OCI-LY7 (cell line): ENCODE data around the gene DLGAP3. TPM values are rescaled to one million over a fixed set of nuclear protein-coding genes. Genes with fewer than 3 reads are reported as not detected.

Source experiments
- BruUV-seq: library from RNA; stranded (reverse); fragments of 400-500 nt; replicated peaks from 2 replicates; lab custom pipeline; 2021; lab: Mats Ljungman, UMichigan
- CTCF ChIA-PET: fragments of 300-600 bp; sonication (Branson Sonifier 250); formaldehyde crosslinking; loops from one replicate; lab custom pipeline; 2022; ENCODE audit warnings: antibody characterized with exemption; ENCODE audit not compliant: unreplicated experiment; lab: Charles Lee
- POLR2A ChIA-PET: fragments of 300-600 bp; sonication (Branson Sonifier 250); formaldehyde crosslinking; loops from one replicate; lab custom pipeline; 2022; ENCODE audit warnings: antibody characterized with exemption; lab: Charles Lee
- DNase-seq: peaks from one replicate; pipeline ENCODE4 v3.0.0-alpha.2; 2015; ENCODE audit warnings: low spot score
- H2AFZ ChIP-seq: fragments of 200-600 bp; sonication (generic), shearing (Covaris generic); 2 replicates; pipeline ENCODE4 v1.6.1; 2014; ENCODE audit warnings: mild to moderate bottlenecking, antibody characterized with exemption, low read length, moderate library complexity
- H3K27ac ChIP-seq: fragments of 200-600 bp; sonication (generic); 2 replicates; pipeline ENCODE4 v1.5.1; 2014; ENCODE audit warnings: mixed run types, low read depth, mild to moderate bottlenecking, moderate library complexity, low read length, inconsistent platforms; ENCODE audit not compliant: poor library complexity, severe bottlenecking
- H3K36me3 ChIP-seq: fragments of 200-600 bp; sonication (generic); 2 replicates; pipeline ENCODE4 v1.6.1; 2014; ENCODE audit warnings: mild to moderate bottlenecking, antibody characterized with exemption, low read length, moderate library complexity, mixed read lengths; ENCODE audit not compliant: insufficient read depth
- H3K4me1 ChIP-seq: fragments of 200-600 bp; sonication (generic); 2 replicates; pipeline ENCODE4 v1.5.1; 2014; ENCODE audit warnings: mild to moderate bottlenecking, low read length; ENCODE audit not compliant: insufficient read depth, poor library complexity, severe bottlenecking
- H3K4me2 ChIP-seq: fragments of 200-600 bp; sonication (generic); 2 replicates; pipeline ENCODE4 v1.6.1; 2014; ENCODE audit warnings: mild to moderate bottlenecking, low read length
- H3K4me3 ChIP-seq: fragments of 200-600 bp; sonication (generic); 2 replicates; pipeline ENCODE4 v1.5.1; 2014; ENCODE audit warnings: mild to moderate bottlenecking, low read depth, low read length; ENCODE audit not compliant: poor library complexity, severe bottlenecking
- H3K79me2 ChIP-seq: fragments of 200-600 bp; sonication (generic); 2 replicates; pipeline ENCODE4 v1.6.1; 2016; ENCODE audit warnings: low read depth, mild to moderate bottlenecking, low read length, moderate library complexity, mixed read lengths; ENCODE audit not compliant: insufficient read depth
- H3K9me2 ChIP-seq: fragments of 200-600 bp; sonication (generic); 2 replicates; pipeline ENCODE4 v1.6.1; 2016; ENCODE audit warnings: mild to moderate bottlenecking, low read length, mixed read lengths; ENCODE audit not compliant: insufficient read depth
- H3K9me3 ChIP-seq: fragments of 200-600 bp; sonication (generic); 2 replicates; pipeline ENCODE4 v1.6.1; 2014; ENCODE audit warnings: mild to moderate bottlenecking, mixed run types, low read length, mixed read lengths
- H4K20me1 ChIP-seq: fragments of 200-600 bp; sonication (generic); 2 replicates; pipeline ENCODE4 v1.6.1; 2014; ENCODE audit warnings: mild to moderate bottlenecking, antibody characterized with exemption, low read length, moderate library complexity, mixed read lengths; ENCODE audit not compliant: insufficient read depth
- EZH2phosphoT487 ChIP-seq: fragments of 200-600 bp; sonication (generic); IDR thresholded peaks from 2 replicates; pipeline ENCODE4 v1.6.1; 2018; ENCODE audit warnings: low read depth, borderline replicate concordance, mild to moderate bottlenecking, mixed run types, antibody characterized with exemption, low read length, moderate library complexity, mixed read lengths
- intact Hi-C: fragments of 100-400 bp; cut with micrococcal nuclease; formaldehyde crosslinking; loops from one replicate; pipeline ENCODE4 v1.10.0; 2022; ENCODE audit not compliant: unreplicated experiment
- total RNA-seq, 2 experiments: library from RNA; depleted of rRNA in 1 of 2; stranded (reverse); fragments of >200 nt in 1 of 2; shearing (Covaris generic) in 1 of 2; gene quantifications; 2 replicates each; pipeline ENCODE4 v1.2.3, GENCODE V29; 2014 to 2022
- TF ChIP-seq, protein P1 (sequence below): fragments of 200-600 bp; sonication (generic); conservative IDR thresholded peaks from 2 replicates; pipeline ENCODE4 v1.5.1; 2014; ENCODE audit warnings: mild to moderate bottlenecking, antibody characterized with exemption, low read length, moderate library complexity, mixed read lengths

Gene DLGAP3
- total RNA-seq, 2 experiments from 2014 or later, result 0.44 to 0.47 TPM

DNA sequence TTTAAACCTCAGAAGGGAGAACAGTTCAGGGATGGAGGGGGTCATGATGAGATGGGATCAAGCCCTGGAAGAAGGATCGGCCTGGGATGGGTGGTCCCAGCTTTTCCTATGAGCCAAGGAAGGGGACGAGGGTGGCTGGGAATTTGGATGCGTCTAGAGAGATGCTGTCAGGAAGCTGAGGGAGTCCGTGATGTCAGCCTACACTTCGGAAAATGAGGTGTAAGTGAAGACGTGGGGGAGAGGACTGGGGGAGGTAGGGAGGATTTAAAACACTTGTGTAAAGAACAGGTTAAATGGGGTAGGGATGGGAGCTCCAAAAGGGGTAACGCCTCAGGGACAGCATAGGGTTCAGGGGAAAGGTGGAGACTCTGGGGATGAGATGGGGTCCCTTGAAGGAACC lies 27.5 kb downstream of the DLGAP3 start:
- H2AFZ ChIP-seq, result no peak overlapping the region
- no peaks in the 10 kb centered on the region for H3K4me1 ChIP-seq
- intact Hi-C loops, result no loop called here
- H4K20me1 ChIP-seq, result no peaks in the 10 kb centered on the region
- no peaks in the 10 kb centered on the region for H3K36me3 ChIP-seq
- DNase-seq, result no peak
- H3K9me3 ChIP-seq, result no peaks in the 10 kb centered on the region
- POLR2A ChIA-PET, result no interaction called here
- no peak overlapping the region for H3K4me2 ChIP-seq
- H3K79me2 ChIP-seq, result no peaks in the 10 kb centered on the region
- TF ChIP-seq, protein P1, sequence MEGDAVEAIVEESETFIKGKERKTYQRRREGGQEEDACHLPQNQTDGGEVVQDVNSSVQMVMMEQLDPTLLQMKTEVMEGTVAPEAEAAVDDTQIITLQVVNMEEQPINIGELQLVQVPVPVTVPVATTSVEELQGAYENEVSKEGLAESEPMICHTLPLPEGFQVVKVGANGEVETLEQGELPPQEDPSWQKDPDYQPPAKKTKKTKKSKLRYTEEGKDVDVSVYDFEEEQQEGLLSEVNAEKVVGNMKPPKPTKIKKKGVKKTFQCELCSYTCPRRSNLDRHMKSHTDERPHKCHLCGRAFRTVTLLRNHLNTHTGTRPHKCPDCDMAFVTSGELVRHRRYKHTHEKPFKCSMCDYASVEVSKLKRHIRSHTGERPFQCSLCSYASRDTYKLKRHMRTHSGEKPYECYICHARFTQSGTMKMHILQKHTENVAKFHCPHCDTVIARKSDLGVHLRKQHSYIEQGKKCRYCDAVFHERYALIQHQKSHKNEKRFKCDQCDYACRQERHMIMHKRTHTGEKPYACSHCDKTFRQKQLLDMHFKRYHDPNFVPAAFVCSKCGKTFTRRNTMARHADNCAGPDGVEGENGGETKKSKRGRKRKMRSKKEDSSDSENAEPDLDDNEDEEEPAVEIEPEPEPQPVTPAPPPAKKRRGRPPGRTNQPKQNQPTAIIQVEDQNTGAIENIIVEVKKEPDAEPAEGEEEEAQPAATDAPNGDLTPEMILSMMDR, result no peak
- TF ChIP-seq EZH2phosphoT487, result no peak
- no peaks in the 10 kb centered on the region for H3K9me2 ChIP-seq
- CTCF ChIA-PET, result no interaction called here
- BruUV-seq, result no TSS peak
- no peak overlapping the region for H3K4me3 ChIP-seq
- no peak overlapping the region for H3K27ac ChIP-seq

DNA sequence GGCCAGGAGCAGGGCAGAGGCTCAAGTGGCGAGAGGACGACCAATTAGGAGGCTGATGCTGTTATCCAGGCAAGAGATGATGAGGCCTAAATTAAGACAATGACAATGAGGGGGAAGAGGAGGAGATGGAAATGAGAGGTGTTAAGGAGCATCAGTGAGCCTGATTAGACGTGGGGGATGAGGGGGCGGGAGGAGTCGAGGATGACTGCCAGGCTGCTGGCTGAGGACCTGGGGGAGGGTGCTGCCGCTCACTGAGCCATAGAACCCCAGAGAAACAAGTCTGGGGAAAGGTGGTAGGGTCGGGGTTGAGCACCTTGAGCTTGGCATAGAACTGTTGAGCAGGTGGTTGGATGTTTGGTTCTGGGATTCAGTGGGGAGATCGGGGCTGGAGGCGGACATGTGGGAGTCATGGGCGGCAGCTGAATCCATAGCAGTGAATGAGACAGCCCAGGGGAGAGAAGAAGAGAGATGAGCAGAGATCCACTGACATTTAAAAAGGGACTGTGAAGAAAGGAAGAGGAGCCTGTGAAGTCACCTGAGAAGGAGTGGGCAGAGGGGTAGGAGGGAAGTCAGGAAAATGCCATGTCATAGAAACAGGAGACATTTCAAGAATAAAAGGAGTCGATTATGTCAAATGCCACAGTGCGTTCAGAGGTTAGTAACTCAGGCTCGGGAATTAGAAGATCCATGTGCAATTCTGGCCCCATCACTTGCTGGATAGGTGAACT lies 28.5 kb downstream of the DLGAP3 start:
- Histone ChIP-seq H3K79me2 (no peaks in the 10 kb centered on the region), H3K36me3 (no peaks in the 10 kb centered on the region), H3K4me1 (no peaks in the 10 kb centered on the region), H3K9me2 (no peaks in the 10 kb centered on the region), H2AFZ (no peak overlapping the region), H4K20me1 (no peaks in the 10 kb centered on the region), H3K27ac (no peak overlapping the region), H3K9me3 (no peaks in the 10 kb centered on the region), H3K4me2 (no peak overlapping the region), H3K4me3 (no peak overlapping the region)
- POLR2A ChIA-PET, result no interaction called here
- CTCF ChIA-PET, result no interaction called here
- no TSS peak for BruUV-seq
- no peak for DNase-seq
- TF ChIP-seq, protein P1, result no peak
- no peak for TF ChIP-seq EZH2phosphoT487
- intact Hi-C loops, result no loop called here

DNA sequence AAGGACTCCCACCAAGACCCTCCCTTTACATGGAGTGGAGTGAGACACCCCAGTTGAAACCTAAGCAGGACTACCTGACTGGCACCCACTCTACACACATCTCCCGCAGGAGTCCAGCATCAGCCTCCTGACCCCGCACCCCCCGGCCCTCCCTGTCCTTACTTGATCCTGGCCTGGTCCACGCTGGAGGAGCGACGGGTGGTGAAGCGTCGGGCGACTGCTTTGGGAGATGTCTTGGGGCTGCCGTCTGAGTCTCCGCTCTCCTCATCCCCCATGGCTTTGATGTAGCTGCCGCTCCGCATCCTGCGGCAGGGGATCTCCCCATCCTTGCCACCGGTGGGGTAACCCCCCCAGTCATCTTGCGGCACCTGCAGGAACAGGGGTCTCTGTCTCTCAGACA lies 29.5 kb downstream of the DLGAP3 start:
- Histone ChIP-seq H3K9me2 (no peaks in the 10 kb centered on the region), H2AFZ (no peak overlapping the region), H3K4me3 (no peak overlapping the region), H3K4me2 (no peak overlapping the region), H3K4me1 (no peaks in the 10 kb centered on the region), H4K20me1 (no peaks in the 10 kb centered on the region), H3K79me2 (no peaks in the 10 kb centered on the region), H3K9me3 (no peaks in the 10 kb centered on the region), H3K36me3 (no peaks in the 10 kb centered on the region), H3K27ac (no peak overlapping the region)
- CTCF ChIA-PET, result no interaction called here
- POLR2A ChIA-PET, result no interaction called here
- no peak for DNase-seq
- TF ChIP-seq, protein P1, result no peak
- intact Hi-C loops, result no loop called here
- BruUV-seq, result no TSS peak
